GM12875 (cell line): Measurements from ENCODE around the gene TLCD3B.

Source experiments
- H3K4me3 ChIP-seq: one replicate; pipeline ENCODE4 v1.5.1; 2011; ENCODE audit warnings: low read depth, low read length, control low read depth
- TF ChIP-seq, protein P1 (sequence below): IDR thresholded peaks from 2 replicates; pipeline ENCODE4 v1.5.1; 2011; ENCODE audit warnings: low read depth, mild to moderate bottlenecking, control low read depth, inconsistent platforms, low read length, moderate library complexity, borderline replicate concordance; ENCODE audit not compliant: insufficient read depth

Gene TLCD3B

DNA sequence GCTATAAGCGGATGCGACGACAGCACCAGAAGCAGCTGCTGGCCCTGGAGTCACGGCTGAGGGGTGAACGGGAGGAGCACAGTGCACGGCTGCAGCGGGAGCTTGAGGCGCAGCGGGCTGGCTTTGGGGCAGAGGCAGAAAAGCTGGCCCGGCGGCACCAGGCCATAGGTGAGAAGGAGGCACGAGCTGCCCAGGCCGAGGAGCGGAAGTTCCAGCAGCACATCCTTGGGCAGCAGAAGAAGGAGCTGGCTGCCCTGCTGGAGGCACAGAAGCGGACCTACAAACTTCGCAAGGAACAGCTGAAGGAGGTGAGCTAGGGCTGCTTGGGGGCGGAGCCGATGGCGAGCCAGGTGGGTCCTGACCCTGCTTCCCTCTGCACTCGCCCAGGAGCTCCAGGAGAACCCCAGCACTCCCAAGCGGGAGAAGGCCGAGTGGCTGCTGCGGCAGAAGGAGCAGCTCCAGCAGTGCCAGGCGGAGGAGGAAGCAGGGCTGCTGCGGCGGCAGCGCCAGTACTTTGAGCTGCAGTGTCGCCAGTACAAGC lies 45.7 kb downstream of the TLCD3B start:
- no peak overlapping the region for H3K4me3 ChIP-seq
- TF ChIP-seq, protein P1, sequence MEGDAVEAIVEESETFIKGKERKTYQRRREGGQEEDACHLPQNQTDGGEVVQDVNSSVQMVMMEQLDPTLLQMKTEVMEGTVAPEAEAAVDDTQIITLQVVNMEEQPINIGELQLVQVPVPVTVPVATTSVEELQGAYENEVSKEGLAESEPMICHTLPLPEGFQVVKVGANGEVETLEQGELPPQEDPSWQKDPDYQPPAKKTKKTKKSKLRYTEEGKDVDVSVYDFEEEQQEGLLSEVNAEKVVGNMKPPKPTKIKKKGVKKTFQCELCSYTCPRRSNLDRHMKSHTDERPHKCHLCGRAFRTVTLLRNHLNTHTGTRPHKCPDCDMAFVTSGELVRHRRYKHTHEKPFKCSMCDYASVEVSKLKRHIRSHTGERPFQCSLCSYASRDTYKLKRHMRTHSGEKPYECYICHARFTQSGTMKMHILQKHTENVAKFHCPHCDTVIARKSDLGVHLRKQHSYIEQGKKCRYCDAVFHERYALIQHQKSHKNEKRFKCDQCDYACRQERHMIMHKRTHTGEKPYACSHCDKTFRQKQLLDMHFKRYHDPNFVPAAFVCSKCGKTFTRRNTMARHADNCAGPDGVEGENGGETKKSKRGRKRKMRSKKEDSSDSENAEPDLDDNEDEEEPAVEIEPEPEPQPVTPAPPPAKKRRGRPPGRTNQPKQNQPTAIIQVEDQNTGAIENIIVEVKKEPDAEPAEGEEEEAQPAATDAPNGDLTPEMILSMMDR, result no peak

DNA sequence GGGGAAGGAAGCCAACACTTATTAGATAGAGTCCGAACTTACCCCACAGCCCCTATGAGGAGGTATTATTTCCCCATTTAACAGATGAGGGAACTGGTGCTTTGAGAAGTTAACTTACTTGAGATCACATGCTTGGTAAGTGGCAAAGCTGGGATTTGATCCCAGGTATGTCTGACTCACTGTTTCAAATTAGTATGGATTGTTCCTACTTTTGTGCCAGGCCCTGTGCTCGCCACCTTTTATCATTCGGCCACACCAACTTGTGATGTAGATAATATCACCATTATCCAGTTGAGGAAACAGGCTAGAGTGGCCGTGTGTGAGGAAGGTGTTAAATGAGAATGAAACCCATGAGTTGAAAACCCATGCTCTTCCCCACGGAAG lies 46.3 kb downstream of the TLCD3B start:
- H3K4me3 ChIP-seq, result no peak overlapping the region
- TF ChIP-seq, protein P1, result no peak

DNA sequence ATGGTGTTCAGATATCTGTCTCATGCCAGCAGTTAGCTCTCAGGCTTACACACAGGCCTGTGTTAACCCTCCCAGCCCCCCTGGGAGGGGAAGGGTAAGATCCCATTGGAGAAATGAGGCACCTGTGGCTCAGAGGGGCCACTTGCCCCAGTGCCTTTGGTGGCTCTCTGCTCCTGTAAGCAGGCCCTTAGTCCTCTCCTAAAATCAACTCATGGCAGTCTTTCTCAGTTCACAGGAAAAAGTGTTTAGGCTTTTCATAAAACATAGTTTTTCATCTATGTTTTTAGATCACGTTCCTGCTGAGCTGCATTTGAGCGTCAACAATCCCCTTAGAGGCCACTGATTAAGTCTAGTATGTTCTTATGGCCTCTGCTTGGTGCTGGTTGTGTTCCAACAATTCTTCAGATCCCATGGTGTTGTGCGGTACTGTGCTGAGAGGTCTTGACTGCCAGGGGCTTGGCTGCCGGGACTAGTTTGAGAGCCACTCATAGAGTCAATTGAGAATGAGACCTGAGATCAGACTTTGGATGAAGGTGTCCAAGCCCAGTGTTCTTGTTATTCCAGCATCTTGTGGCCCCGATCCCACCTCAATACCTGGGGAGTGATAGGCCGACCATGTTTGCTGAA lies 46.8 kb downstream of the TLCD3B start:
- H3K4me3 ChIP-seq, result no peak overlapping the region
- TF ChIP-seq, protein P1, result no peak

DNA sequence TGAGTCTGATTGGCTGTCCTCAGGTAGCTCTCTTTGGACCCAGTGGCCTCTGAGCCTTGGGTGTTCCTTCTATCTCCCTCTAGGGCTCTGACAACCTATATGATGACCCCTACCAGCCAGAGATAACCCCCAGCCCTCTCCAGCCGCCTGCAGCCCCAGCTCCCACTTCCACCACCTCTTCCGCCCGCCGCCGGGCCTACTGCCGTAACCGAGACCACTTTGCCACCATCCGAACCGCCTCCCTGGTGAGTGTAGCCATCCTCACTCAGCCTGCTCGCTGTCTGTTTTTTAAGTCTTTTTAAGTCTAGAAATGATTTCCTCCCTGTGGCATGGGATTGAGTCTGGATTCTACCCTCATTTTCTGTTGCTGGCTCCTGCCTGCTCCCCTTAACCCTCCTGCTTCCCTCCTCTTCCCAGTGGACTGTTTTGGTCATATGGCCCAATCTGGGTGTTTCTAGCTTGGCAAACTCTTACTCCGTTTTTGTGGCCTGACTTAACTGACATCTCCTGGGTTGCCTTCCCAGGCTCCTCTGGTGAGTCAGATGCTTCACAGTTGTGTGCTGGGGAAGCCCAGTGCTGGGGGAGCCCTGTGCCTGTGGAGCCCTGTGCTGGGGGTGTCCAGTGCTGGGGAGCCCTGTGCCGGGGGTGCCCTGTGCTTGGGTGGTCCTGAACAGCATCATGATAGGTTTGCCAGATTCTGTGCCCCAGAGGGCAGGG lies 47.5 kb downstream of the TLCD3B start:
- H3K4me3 ChIP-seq, result no peak overlapping the region
- TF ChIP-seq, protein P1, result no peak

DNA sequence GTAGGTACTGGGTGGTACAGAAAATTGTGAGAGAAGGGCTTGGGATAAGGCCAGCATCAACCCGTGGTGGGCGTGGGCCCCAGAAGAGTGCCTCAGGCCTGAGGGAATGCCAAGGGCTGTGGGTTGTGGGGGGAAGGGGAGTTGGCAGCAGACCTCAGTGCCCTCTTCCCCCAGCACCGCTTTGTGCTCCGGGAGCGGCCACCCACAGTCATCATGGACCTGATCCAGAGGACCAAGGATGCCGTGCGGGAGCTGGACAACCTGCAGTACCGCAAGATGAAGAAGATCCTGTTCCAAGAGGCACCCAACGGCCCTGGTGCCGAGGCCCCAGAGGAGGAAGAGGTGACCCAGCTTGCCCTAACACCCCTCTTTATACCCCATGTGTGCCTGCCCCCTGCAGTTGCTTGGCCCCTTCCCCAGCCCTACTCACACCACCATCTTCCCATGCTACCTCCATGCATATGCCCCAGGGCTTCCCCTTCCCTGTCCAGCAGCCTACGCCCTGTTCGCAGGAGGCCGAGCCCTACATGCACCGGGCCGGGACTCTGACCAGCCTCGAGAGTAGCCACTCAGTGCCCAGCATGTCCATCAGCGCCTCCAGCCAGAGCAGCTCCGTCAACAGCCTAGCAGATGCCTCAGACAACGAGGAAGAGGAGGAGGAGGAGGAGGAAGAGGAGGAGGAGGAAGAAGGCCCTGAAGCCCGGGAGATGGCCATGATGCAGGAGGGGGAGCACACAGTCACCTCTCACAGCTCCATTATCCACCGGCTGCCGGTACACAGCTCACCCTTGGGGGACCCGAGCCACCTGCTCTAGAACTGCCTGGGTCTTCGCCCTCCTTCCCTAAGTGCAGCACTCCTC lies 48.3 kb downstream of the TLCD3B start:
- no peak overlapping the region for H3K4me3 ChIP-seq
- TF ChIP-seq, protein P1, result no peak

DNA sequence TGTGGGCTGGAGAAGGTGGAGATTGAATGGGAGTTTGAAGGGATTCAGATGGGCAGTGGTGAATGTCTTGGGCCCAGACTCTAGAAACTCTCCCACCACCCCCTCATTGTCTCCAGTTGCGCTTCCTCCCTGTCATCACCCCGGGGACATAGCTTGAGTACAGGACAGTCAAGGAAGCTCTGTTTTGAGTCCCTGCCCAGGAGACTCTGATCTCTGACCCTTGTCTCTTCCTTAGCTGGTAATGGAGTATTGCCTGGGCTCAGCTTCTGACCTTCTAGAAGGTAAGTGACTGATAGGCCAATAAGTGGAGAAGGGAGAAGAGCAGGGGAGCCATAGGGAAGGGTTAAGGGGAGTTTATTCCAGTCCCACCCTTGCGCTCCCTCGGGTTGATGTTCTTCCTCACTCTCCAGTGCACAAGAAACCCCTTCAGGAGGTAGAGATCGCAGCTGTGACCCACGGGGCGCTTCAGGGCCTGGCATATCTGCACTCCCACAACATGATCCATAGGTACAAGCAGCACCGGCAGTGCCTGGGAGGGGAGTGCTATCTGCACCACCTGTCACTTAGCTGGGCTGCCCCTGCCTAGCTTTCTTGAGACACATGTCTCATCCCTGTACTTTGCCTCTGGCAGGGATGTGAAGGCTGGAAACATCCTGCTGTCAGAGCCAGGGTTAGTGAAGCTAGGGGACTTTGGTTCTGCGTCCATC lies 52.4 kb downstream of the TLCD3B start:
- TF ChIP-seq, protein P1, result no peak
- no peak overlapping the region for H3K4me3 ChIP-seq
